LoVo (cell line): ENCODE results near the gene DOCK4.

ENCODE experiments used
- DNase-seq: peaks from one replicate; pipeline ENCODE4 v3.0.0-alpha.2; 2016; ENCODE audit warnings: low spot score

The DOCK4 gene

GRCh38 chr7:112160130-112160770 lies 45.9 kb downstream of the DOCK4 start:
- no peak for DNase-seq

- no peak for DNase-seq
Observed at GRCh38 chr7:112159351-112159750, 46.8 kb downstream of the DOCK4 start.

- DNase-seq, result no peak
Observed at GRCh38 chr7:112157072-112157471, 49.1 kb downstream of the DOCK4 start.

- no peak for DNase-seq
Observed at GRCh38 chr7:112156412-112156811, 49.8 kb downstream of the DOCK4 start.

GRCh38 chr7:112154690-112155089 lies 51.5 kb downstream of the DOCK4 start:
- no peak for DNase-seq

- DNase-seq, result no peak
Observed at GRCh38 chr7:112152186-112152585, 54.0 kb downstream of the DOCK4 start.

GRCh38 chr7:112150823-112151641 lies 55.2 kb downstream of the DOCK4 start:
- no peak for DNase-seq

GRCh38 chr7:112149734-112150133 lies 56.5 kb downstream of the DOCK4 start:
- no peak for DNase-seq

- DNase-seq, result no peak
Observed at GRCh38 chr7:112147793-112148361, 58.3 kb downstream of the DOCK4 start.

- no peak for DNase-seq
Observed at GRCh38 chr7:112145206-112145605, 61.0 kb downstream of the DOCK4 start.

GRCh38 chr7:112144284-112145059 lies 61.7 kb downstream of the DOCK4 start:
- no peak for DNase-seq

- no peak for DNase-seq
Observed at GRCh38 chr7:112143582-112143981, 62.6 kb downstream of the DOCK4 start.

- DNase-seq, result no peak
Observed at GRCh38 chr7:112143136-112143535, 63.1 kb downstream of the DOCK4 start.

- DNase-seq, result no peak
Observed at GRCh38 chr7:112140600-112140999, 65.6 kb downstream of the DOCK4 start.

- DNase-seq, result no peak
Observed at GRCh38 chr7:112138938-112139337, 67.3 kb downstream of the DOCK4 start.

GRCh38 chr7:112138325-112138852 lies 67.8 kb downstream of the DOCK4 start:
- DNase-seq, result no peak

- DNase-seq, result peak; percentile 45
Observed at GRCh38 chr7:112137141-112138101, 68.8 kb downstream of the DOCK4 start.

GRCh38 chr7:112136271-112137008 lies 69.8 kb downstream of the DOCK4 start:
- no peak for DNase-seq

- no peak for DNase-seq
Observed at GRCh38 chr7:112135815-112136214, 70.4 kb downstream of the DOCK4 start.

GRCh38 chr7:112134039-112134438 lies 72.2 kb downstream of the DOCK4 start:
- DNase-seq, result no peak
